ENCODE results near the gene SMYD3. TPM values are rescaled to one million over a fixed set of nuclear protein-coding genes. Genes with fewer than 3 reads are reported as not detected.

Gene SMYD3
- total RNA-seq, 1 donor from 2014 or later: 31.9 TPM

DNA sequence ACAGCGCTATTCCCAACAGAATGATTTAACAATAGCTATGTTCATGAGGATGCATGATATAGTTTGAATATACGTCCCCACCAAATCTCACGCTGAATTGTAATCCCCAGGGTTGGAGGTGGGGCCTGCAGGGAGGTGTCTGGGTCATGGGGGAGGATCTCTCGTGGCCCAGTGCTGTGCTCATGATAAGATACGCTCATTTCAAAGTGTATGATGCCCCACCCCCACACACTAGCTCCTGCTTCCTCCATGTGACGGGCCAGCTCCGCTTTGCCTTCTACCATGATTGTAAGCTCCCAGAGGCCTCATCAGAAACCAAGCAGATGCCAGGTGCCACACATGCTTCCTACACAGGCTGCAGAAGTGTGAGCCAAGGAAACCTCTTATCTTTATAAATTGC, 93.6 kb downstream of the SMYD3 start:
- no peak for DNase-seq (ENCODE audit: low spot score, unreplicated experiment)
- no peaks in the 10 kb centered on the region for H3K4me1 Mint-ChIP-seq (ENCODE audit: low read depth)
- peaks cover 27% of the 10 kb centered on the region for H3K9me3 Mint-ChIP-seq (ENCODE audit: low read depth)
- TF ChIP-seq, protein P1, sequence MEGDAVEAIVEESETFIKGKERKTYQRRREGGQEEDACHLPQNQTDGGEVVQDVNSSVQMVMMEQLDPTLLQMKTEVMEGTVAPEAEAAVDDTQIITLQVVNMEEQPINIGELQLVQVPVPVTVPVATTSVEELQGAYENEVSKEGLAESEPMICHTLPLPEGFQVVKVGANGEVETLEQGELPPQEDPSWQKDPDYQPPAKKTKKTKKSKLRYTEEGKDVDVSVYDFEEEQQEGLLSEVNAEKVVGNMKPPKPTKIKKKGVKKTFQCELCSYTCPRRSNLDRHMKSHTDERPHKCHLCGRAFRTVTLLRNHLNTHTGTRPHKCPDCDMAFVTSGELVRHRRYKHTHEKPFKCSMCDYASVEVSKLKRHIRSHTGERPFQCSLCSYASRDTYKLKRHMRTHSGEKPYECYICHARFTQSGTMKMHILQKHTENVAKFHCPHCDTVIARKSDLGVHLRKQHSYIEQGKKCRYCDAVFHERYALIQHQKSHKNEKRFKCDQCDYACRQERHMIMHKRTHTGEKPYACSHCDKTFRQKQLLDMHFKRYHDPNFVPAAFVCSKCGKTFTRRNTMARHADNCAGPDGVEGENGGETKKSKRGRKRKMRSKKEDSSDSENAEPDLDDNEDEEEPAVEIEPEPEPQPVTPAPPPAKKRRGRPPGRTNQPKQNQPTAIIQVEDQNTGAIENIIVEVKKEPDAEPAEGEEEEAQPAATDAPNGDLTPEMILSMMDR (IDR thresholded peaks at IDR 0.05; ENCODE audit: unreplicated experiment): no peak
- H3K4me3 Mint-ChIP-seq (ENCODE audit: low read depth): no peak overlapping the region
- no peak overlapping the region for H3K27ac Mint-ChIP-seq
- H3K36me3 Mint-ChIP-seq (ENCODE audit: insufficient read depth): peaks cover 16% of the 10 kb centered on the region
- H3K27me3 Mint-ChIP-seq: no peaks in the 10 kb centered on the region

DNA sequence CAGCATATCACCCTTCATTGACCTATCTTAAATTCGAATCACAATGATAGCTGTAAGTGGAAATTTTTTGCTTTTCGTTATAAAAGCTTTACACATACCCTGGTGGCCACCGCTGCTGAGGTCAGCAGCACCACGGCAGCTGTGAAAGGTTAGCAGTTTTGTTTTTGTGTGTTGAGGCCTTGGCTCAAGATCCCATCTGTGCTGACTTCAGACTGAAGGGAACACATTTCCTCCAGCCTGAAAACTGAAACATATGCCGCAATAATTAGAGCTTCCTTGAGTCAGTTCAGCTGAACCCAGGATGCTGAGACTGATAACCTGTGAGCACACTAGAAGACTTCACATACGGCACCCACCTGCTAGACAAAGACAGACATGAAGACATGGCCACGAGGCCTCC, 103.0 kb downstream of the SMYD3 start:
- no peak overlapping the region for H3K4me3 Mint-ChIP-seq (ENCODE audit: low read depth)
- H3K27ac Mint-ChIP-seq: peak overlapping the region; percentile 37
- no peak for DNase-seq (ENCODE audit: low spot score, unreplicated experiment)
- TF ChIP-seq, protein P1 (IDR thresholded peaks at IDR 0.05; ENCODE audit: unreplicated experiment): no peak
- no peaks in the 10 kb centered on the region for H3K27me3 Mint-ChIP-seq
- H3K36me3 Mint-ChIP-seq (ENCODE audit: insufficient read depth): no peaks in the 10 kb centered on the region
- H3K4me1 Mint-ChIP-seq (ENCODE audit: low read depth): peaks cover 2% of the 10 kb centered on the region
- no peaks in the 10 kb centered on the region for H3K9me3 Mint-ChIP-seq (ENCODE audit: low read depth)

DNA sequence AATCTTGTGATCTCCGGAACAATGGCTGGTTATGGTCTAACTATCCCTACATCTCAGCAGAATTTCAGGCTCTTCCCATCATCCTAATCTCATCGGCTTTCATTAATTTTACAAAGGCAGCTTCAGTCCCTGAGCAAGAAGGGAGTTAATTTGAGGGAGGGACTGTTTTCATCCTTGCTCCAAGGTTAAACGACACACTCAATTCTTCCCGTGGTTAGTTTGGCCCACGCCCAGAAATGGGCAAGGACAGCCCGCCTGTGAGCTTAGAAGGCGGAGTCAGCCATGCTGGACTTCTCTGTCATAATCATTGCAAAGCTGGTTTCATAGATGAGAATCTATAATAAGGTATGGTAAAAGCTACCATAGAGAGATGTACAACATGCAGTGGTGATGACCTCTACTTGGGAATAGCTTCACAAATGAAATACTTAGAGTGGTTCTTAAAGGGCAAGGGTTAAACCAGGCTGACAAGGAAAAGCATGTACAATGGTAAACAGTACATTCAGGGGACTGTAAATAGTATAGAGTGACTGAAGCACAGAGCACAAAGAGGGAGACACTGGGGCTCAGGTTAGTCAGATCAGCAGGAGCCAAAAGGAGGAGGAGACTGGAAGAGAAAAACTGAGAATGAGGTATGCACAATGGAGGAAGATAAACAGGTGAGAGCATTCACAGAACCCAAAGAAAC, 108.8 kb downstream of the SMYD3 start:
- DNase-seq (ENCODE audit: low spot score, unreplicated experiment): no peak
- TF ChIP-seq, protein P1 (IDR thresholded peaks at IDR 0.05; ENCODE audit: unreplicated experiment): no peak
- Mint-ChIP-seq H3K27ac (no peak overlapping the region), H3K27me3 (no peaks in the 10 kb centered on the region), H3K4me1 (ENCODE audit: low read depth) (peaks cover 3% of the 10 kb centered on the region), H3K9me3 (ENCODE audit: low read depth) (no peaks in the 10 kb centered on the region), H3K36me3 (ENCODE audit: insufficient read depth) (no peaks in the 10 kb centered on the region), H3K4me3 (ENCODE audit: low read depth) (no peak overlapping the region)

DNA sequence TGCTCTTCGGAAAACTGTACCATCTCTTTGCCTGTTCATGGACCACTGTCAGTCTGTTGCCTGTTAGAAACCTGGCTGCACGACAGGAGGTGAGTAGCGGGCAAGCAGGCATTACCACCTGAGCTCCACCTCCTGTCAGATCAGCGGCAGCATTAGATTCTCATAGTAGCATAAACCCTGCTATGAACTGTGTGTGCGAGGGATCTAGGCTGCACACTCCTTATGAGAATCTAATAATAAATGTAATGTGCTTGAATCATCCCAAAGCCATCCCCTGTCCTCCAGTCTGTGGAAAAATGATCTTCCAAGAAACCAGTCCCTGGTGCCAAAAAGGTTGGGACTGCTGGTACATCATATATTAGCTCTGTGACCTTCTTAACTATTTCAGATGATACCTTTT, 110.0 kb downstream of the SMYD3 start:
- TF ChIP-seq, protein P1 (IDR thresholded peaks at IDR 0.05; ENCODE audit: unreplicated experiment): no peak
- H3K27ac Mint-ChIP-seq: no peak overlapping the region
- H3K4me3 Mint-ChIP-seq (ENCODE audit: low read depth): no peak overlapping the region
- H3K9me3 Mint-ChIP-seq (ENCODE audit: low read depth): peaks cover 1% of the 10 kb centered on the region
- peaks cover 3% of the 10 kb centered on the region for H3K4me1 Mint-ChIP-seq (ENCODE audit: low read depth)
- H3K27me3 Mint-ChIP-seq: no peaks in the 10 kb centered on the region
- no peaks in the 10 kb centered on the region for H3K36me3 Mint-ChIP-seq (ENCODE audit: insufficient read depth)
- DNase-seq (ENCODE audit: low spot score, unreplicated experiment): no peak

DNA sequence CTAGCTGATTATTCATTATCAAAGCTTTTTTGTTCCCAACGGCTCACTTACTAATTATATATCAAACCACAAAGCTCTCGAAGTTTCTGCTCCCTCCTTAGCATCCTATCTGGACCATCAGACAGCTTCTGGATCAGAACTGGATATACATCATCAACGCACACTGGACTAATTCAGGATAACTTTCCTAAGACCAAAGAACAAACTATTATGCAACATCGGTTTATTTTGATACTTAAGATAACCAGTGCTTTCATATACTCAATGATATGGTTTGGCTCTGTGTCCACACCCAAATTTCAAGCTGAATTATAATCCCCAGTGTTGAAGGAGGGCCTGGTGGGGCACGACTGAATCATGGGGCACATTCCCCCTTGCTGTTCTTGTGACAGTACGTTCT, 110.8 kb downstream of the SMYD3 start:
- TF ChIP-seq, protein P1 (IDR thresholded peaks at IDR 0.05; ENCODE audit: unreplicated experiment): no peak
- no peak overlapping the region for H3K27ac Mint-ChIP-seq
- no peak for DNase-seq (ENCODE audit: low spot score, unreplicated experiment)
- H3K4me3 Mint-ChIP-seq (ENCODE audit: low read depth): no peak overlapping the region
- H3K36me3 Mint-ChIP-seq (ENCODE audit: insufficient read depth): peaks cover 5% of the 10 kb centered on the region
- peaks cover 3% of the 10 kb centered on the region for H3K4me1 Mint-ChIP-seq (ENCODE audit: low read depth)
- H3K27me3 Mint-ChIP-seq: no peaks in the 10 kb centered on the region
- H3K9me3 Mint-ChIP-seq (ENCODE audit: low read depth): peaks cover 8% of the 10 kb centered on the region

Data from progenitor cell of endocrine pancreas (in vitro differentiated cells).